T-cell (primary cell): ENCODE data around the gene APOA4. TPM values are rescaled to one million over a fixed set of nuclear protein-coding genes. Genes with fewer than 3 reads are reported as not detected.
A peak's percentile ranks its signal among the peaks of the same experiment; 100 is the strongest.

Experiments used
- ATAC-seq, 4 experiments: fragments of 200-7000 bp in 3 of 4; fragments of 150-1000 bp in 1 of 4; cut with Tn5 transposase; replicated peaks in 1 of 4; 1 replicate in 3 of 4; 2 replicates in 1 of 4; pipeline ENCODE4 v1.10.0; 2021; ENCODE audit warnings: moderate library complexity in 3 of 4, mild to moderate bottlenecking in 2 of 4, moderate number of reproducible peaks in 1 of 4
- CTCF ChIA-PET, 2 donors: fragments of 300-600 bp; sonication (Branson Sonifier 250); formaldehyde crosslinking; loops; one replicate each; lab custom pipeline; 2022; ENCODE audit warnings: antibody characterized with exemption in 2 of 2; lab: Charles Lee
- POLR2A ChIA-PET, 2 donors: fragments of 300-600 bp; sonication (Branson Sonifier 250); formaldehyde crosslinking; loops; one replicate each; lab custom pipeline; 2022; ENCODE audit warnings: antibody characterized with exemption in 2 of 2; lab: Charles Lee
- DNase-seq, 35 experiments: peaks; one replicate each; pipeline versions ENCODE4 v3.0.0 to v3.0.0-alpha.2; 2013 to 2023
- H3K27ac ChIP-seq: one replicate; pipeline ENCODE4 v1.5.1; 2013; ENCODE audit warnings: low read length
- H3K27me3 ChIP-seq, 2 experiments: replicated peaks in 1 of 2; 1 replicate in 1 of 2; 2 replicates in 1 of 2; pipeline versions ENCODE4 v1.6.1 to v1.7.0; 2013; ENCODE audit warnings: low read length in 1 of 2, mixed read lengths in 1 of 2; ENCODE audit not compliant: control insufficient read depth in 2 of 2, insufficient read depth in 2 of 2; ENCODE audit errors: extremely low read depth in 1 of 2
- H3K36me3 ChIP-seq, 2 donors: 1 replicate in 1 of 2; 2 replicates in 1 of 2; pipeline versions ENCODE4 v1.6.1 to v1.7.0; 2013; ENCODE audit warnings: low read length in 1 of 2; ENCODE audit not compliant: control insufficient read depth in 2 of 2, insufficient read depth in 1 of 2; ENCODE audit errors: extremely low read depth in 1 of 2
- H3K4me1 ChIP-seq, 2 experiments: 1 replicate in 1 of 2; 2 replicates in 1 of 2; pipeline versions ENCODE4 v1.6.1 to v1.7.0; 2013; ENCODE audit warnings: low read length in 2 of 2, mixed read lengths in 1 of 2; ENCODE audit not compliant: insufficient read depth in 2 of 2, control insufficient read depth in 1 of 2; ENCODE audit errors: extremely low read depth in 1 of 2
- H3K4me3 ChIP-seq, 2 donors: 1 replicate in 1 of 2; 2 replicates in 1 of 2; pipeline versions ENCODE4 v1.5.1 to v1.7.0; 2013; ENCODE audit warnings: mild to moderate bottlenecking in 2 of 2, low read length in 1 of 2, moderate library complexity in 1 of 2; ENCODE audit not compliant: control insufficient read depth in 1 of 2; ENCODE audit errors: extremely low read depth in 1 of 2
- H3K9me3 ChIP-seq: 2 replicates; pipeline ENCODE4 v1.7.0; 2013
- H3K27ac Mint-ChIP-seq, 2 donors: one replicate each; pipeline ENCODE4 v1.8.0; 2020 to 2021; ENCODE audit warnings: mild to moderate bottlenecking in 2 of 2, mixed read lengths in 2 of 2
- H3K27me3 Mint-ChIP-seq, 2 donors: one replicate each; pipeline ENCODE4 v1.8.0; 2021 to 2022; ENCODE audit warnings: mixed read lengths in 2 of 2
- H3K36me3 Mint-ChIP-seq: one replicate; pipeline ENCODE4 v1.8.0; 2021; ENCODE audit warnings: mixed read lengths
- H3K4me1 Mint-ChIP-seq, 3 donors: one replicate each; pipeline ENCODE4 v1.8.0; 2020 to 2022; ENCODE audit warnings: mixed read lengths in 3 of 3, mild to moderate bottlenecking in 1 of 3
- H3K4me3 Mint-ChIP-seq, 3 donors: one replicate each; pipeline ENCODE4 v1.8.0; 2020 to 2022; ENCODE audit warnings: mild to moderate bottlenecking in 3 of 3, mixed read lengths in 3 of 3, moderate library complexity in 3 of 3
- H3K9me3 Mint-ChIP-seq, 3 donors: one replicate each; pipeline ENCODE4 v1.8.0; 2020 to 2022; ENCODE audit warnings: mixed read lengths in 3 of 3
- WGBS: methylation state at CpG from one replicate; pipeline ENCODE4 v1.1.5; 2013; ENCODE audit warnings: missing lambda C conversion rate; ENCODE audit not compliant: insufficient coverage; 5-methylcytosine and 5-hydroxymethylcytosine counted together
- total RNA-seq, 35 experiments: library from RNA in 6 of 35; stranded (reverse) in 6 of 35; fragments of 120-200 nt in 1 of 35; gene quantifications; one replicate each; pipeline versions ENCODE4 v1.2.1 to v1.2.4 and lab custom pipeline; 2013 to 2026

The APOA4 gene
- total RNA-seq, 5 donors from 2014 or later (not counting 1 experiment from before 2014, with no cell fraction given), result not detected

DNA sequence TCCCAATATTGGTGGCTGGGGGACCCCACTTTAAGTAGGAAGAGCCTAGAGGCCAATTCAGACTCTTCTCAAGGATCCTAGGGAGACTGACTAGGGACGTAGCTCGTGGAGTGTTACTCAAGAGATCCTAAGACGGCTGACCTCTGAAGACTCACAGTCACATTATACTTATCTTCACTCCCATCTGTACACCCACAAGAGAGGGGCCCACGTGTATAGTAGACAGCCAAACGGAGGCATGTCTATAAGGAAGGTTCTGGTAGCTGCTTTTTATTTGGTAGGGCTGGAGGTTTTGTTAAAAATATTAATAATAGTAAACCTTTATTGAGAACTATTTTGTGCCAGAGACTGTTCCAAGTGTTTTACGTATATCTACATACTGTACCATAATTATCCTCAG is 37.2 kb upstream of the APOA4 start:
- Histone ChIP-seq H3K36me3 (peaks cover 7 to 80% of the 10 kb centered on the region in 2 donors), H3K4me1 (peaks cover 6 to 15% of the 10 kb centered on the region in 2 experiments), H3K4me3 (no peak overlapping the region), H3K27ac (no peak overlapping the region), H3K9me3 (no peaks in the 10 kb centered on the region), H3K27me3 (no peaks in the 10 kb centered on the region)
- 92% methylated on average over 2 of the region's 6 CpGs for WGBS
- ChIA-PET POLR2A (no interaction called here), CTCF (interaction anchor here in 1 of 2 donors (1.1 kb wide), 1 partner anchor 69 kb away, joined by 3 read pairs; the partner anchor contains the start of gene APOA5)
- H3K36me3 Mint-ChIP-seq, result peaks cover 80% of the 10 kb centered on the region
- no peak for DNase-seq
- peaks cover 21 to 23% (median 23%) of the 10 kb centered on the region in 3 donors for H3K4me1 Mint-ChIP-seq
- no peak for ATAC-seq
- H3K4me3 Mint-ChIP-seq, result no peak overlapping the region
- H3K9me3 Mint-ChIP-seq, result no peaks in the 10 kb centered on the region
- H3K27me3 Mint-ChIP-seq, result no peaks in the 10 kb centered on the region
- peak overlapping the region in 1 of 2 donors; percentile 45 for H3K27ac Mint-ChIP-seq

GRCh38 chr11:116859175-116859574 is 36.1 kb upstream of the APOA4 start:
- no peaks in the 10 kb centered on the region for H3K27me3 Mint-ChIP-seq
- CTCF ChIA-PET, result no interaction called here
- H3K9me3 Mint-ChIP-seq, result no peaks in the 10 kb centered on the region
- no peak for ATAC-seq
- H3K4me1 ChIP-seq, result peaks cover 14 to 26% of the 10 kb centered on the region in 2 experiments
- H3K36me3 ChIP-seq, result peaks cover 7 to 69% of the 10 kb centered on the region in 2 donors
- peaks cover 30 to 33% (median 33%) of the 10 kb centered on the region in 3 donors for H3K4me1 Mint-ChIP-seq
- no peak for DNase-seq
- H3K4me3 Mint-ChIP-seq, result no peak overlapping the region
- H3K27ac ChIP-seq, result no peak overlapping the region
- POLR2A ChIA-PET, result no interaction called here
- peaks cover 71% of the 10 kb centered on the region for H3K36me3 Mint-ChIP-seq
- H3K27me3 ChIP-seq, result no peaks in the 10 kb centered on the region
- H3K27ac Mint-ChIP-seq, result peak overlapping the region; percentile 7 to 16
- H3K9me3 ChIP-seq, result no peaks in the 10 kb centered on the region
- WGBS, result 98% methylated on average over 8 of the region's 8 CpGs
- no peak overlapping the region for H3K4me3 ChIP-seq

- H3K27me3 ChIP-seq, result no peaks in the 10 kb centered on the region
- peaks cover 7 to 57% of the 10 kb centered on the region in 2 donors for H3K36me3 ChIP-seq
- no peak for ATAC-seq
- no peak overlapping the region for H3K27ac ChIP-seq
- H3K9me3 Mint-ChIP-seq, result no peaks in the 10 kb centered on the region
- POLR2A ChIA-PET, result no interaction called here
- H3K27me3 Mint-ChIP-seq, result no peaks in the 10 kb centered on the region
- DNase-seq, result no peak
- WGBS, result 94% methylated on average over 4 of the region's 7 CpGs
- peaks cover 60% of the 10 kb centered on the region for H3K36me3 Mint-ChIP-seq
- H3K4me3 Mint-ChIP-seq, result no peak overlapping the region
- H3K27ac Mint-ChIP-seq, result peak overlapping the region; percentile 15 to 48
- H3K4me1 Mint-ChIP-seq, result peaks cover 42 to 46% (median 45%) of the 10 kb centered on the region in 3 donors
- H3K4me3 ChIP-seq, result no peak overlapping the region
- CTCF ChIA-PET, result no interaction called here
- peaks cover 23 to 37% of the 10 kb centered on the region in 2 experiments for H3K4me1 ChIP-seq
- H3K9me3 ChIP-seq, result no peaks in the 10 kb centered on the region
These were observed 34.8 kb upstream of the APOA4 start for GRCh38 chr11:116857936-116858335.

DNA sequence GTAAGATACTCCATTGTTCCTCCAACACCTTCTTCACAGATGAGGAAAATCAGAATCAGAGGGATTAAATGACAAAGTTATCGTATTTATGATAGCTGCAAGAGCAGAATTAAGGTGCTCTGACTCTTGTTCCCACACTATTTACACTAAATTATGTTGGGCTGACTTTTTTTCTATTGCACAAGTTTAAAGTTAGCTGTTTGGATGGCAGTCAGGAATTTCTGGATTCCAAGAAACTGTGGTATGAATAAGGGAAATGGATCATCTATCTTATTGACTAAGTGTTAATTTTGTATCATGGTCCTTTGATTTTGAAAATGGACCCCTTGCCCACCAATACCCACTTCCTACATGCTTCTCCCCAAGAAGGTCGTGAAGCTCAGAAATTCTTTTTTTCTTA is 34.2 kb upstream of the APOA4 start:
- POLR2A ChIA-PET, result no interaction called here
- peaks cover 29 to 43% of the 10 kb centered on the region in 2 experiments for H3K4me1 ChIP-seq
- WGBS, result 100% methylated on average over 1 of the region's 2 CpGs
- H3K27me3 Mint-ChIP-seq, result no peaks in the 10 kb centered on the region
- no peak for DNase-seq
- H3K4me1 Mint-ChIP-seq, result peaks cover 48 to 52% (median 51%) of the 10 kb centered on the region in 3 donors
- H3K27ac ChIP-seq, result no peak overlapping the region
- H3K36me3 Mint-ChIP-seq, result peaks cover 59% of the 10 kb centered on the region
- CTCF ChIA-PET, result no interaction called here
- no peaks in the 10 kb centered on the region for H3K9me3 Mint-ChIP-seq
- H3K27ac Mint-ChIP-seq, result peak overlapping the region; percentile 96
- H3K4me3 ChIP-seq, result no peak overlapping the region
- H3K4me3 Mint-ChIP-seq, result no peak overlapping the region
- no peak for ATAC-seq
- H3K27me3 ChIP-seq, result no peaks in the 10 kb centered on the region
- H3K9me3 ChIP-seq, result no peaks in the 10 kb centered on the region
- H3K36me3 ChIP-seq, result peaks cover 6 to 53% of the 10 kb centered on the region in 2 donors

- no peaks in the 10 kb centered on the region for H3K27me3 Mint-ChIP-seq
- peak overlapping the region in 1 of 3 donors; percentile 68 for H3K4me3 Mint-ChIP-seq
- Histone ChIP-seq H3K27ac (peak overlapping the region; percentile 36), H3K4me1 (peaks cover 36 to 52% of the 10 kb centered on the region in 2 experiments), H3K27me3 (no peaks in the 10 kb centered on the region), H3K9me3 (no peaks in the 10 kb centered on the region), H3K4me3 (no peak overlapping the region), H3K36me3 (peaks cover 0 to 44% of the 10 kb centered on the region in 2 donors)
- H3K9me3 Mint-ChIP-seq, result no peaks in the 10 kb centered on the region
- CTCF ChIA-PET, result interaction anchor here in 1 of 2 donors (1.4 kb wide), 1 partner anchor 21 kb away, joined by 4 read pairs; no protein-coding TSS in a partner anchor
- no peak for ATAC-seq
- 100% methylated on average over 4 of the region's 5 CpGs for WGBS
- peak overlapping the region; percentile 96 for H3K27ac Mint-ChIP-seq
- peaks cover 57 to 61% (median 60%) of the 10 kb centered on the region in 3 donors for H3K4me1 Mint-ChIP-seq
- DNase-seq, result no peak
- H3K36me3 Mint-ChIP-seq, result peaks cover 51% of the 10 kb centered on the region
- POLR2A ChIA-PET, result interaction anchor here (0.5 to 0.9 kb wide), 4 partner anchors 20 to 1148 kb away, joined by 3 to 5 read pairs (median 3); no protein-coding TSS in a partner anchor
These were observed 33.3 kb upstream of the APOA4 start for GRCh38 chr11:116856423-116856822.

DNA sequence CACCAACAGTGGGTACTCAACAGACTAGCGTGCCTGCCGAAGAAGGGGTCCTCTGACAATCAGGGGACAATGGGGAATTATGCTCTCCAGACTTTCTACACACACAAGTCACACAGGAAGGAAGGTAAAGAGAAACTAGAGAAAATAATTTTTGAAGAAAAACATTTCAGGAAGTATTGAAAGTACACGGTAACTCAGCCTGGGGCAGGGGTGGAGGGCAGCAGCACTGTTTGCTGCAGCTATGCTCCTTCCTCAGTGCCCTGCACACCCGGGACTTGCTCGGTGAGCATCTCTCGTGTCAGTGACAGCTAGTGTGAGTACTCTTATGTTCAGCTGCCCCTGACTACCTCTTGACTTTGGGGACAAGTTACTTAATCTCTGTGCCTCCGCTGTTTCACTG is 32.3 kb upstream of the APOA4 start:
- Histone ChIP-seq H3K27me3 (no peaks in the 10 kb centered on the region), H3K36me3 (peaks cover 0 to 35% of the 10 kb centered on the region in 2 donors), H3K27ac (peak overlapping the region; percentile 87), H3K4me3 (no peak overlapping the region), H3K9me3 (no peaks in the 10 kb centered on the region), H3K4me1 (peaks cover 42 to 62% of the 10 kb centered on the region in 2 experiments)
- POLR2A ChIA-PET, result interaction anchor here in 1 of 2 donors (0.7 kb wide), 1 partner anchor 84 kb away, joined by 8 read pairs; no protein-coding TSS in a partner anchor
- peak in 2 of 35 experiments; percentile 12 to 25 for DNase-seq
- Mint-ChIP-seq H3K27ac (peak overlapping the region; percentile 96), H3K4me1 (peaks cover 67 to 70% (median 70%) of the 10 kb centered on the region in 3 donors), H3K27me3 (no peaks in the 10 kb centered on the region), H3K9me3 (no peaks in the 10 kb centered on the region), H3K4me3 (peak overlapping the region; percentile 29 to 68 (median 44)), H3K36me3 (peaks cover 41% of the 10 kb centered on the region)
- ATAC-seq, result no peak
- 35% methylated on average over 4 of the region's 7 CpGs for WGBS
- CTCF ChIA-PET, result interaction anchor here in 1 of 2 donors (1.4 kb wide), 1 partner anchor 20 kb away, joined by 4 read pairs; no protein-coding TSS in a partner anchor
